Gastrocnemius medialis (tissue), 4 donors: ENCODE data around the gene KMT2B. TPM values are rescaled to one million over a fixed set of nuclear protein-coding genes. Genes with fewer than 3 reads are reported as not detected.
A peak's percentile ranks its signal among the peaks of the same experiment; 100 is the strongest.

Experiments used
- ATAC-seq, 2 donors: fragments of 150-250 bp; one replicate each; pipeline ENCODE4 v1.9.1; 2016
- DNase-seq, 2 donors: peaks; one replicate each; pipeline ENCODE4 v3.0.0-alpha.2; 2019
- H3K27ac ChIP-seq, 4 donors: fragments of 200-600 bp; sonication (generic); 1 replicate in 1 of 4; 2 replicates in 3 of 4; pipeline ENCODE4 v1.5.1; 2016 to 2018; ENCODE audit warnings: mild to moderate bottlenecking in 2 of 4, moderate library complexity in 1 of 4
- H3K27me3 ChIP-seq, 3 donors: fragments of 200-600 bp; sonication (generic) in 2 of 3; 1 replicate in 1 of 3; 2 replicates in 2 of 3; pipeline versions ENCODE4 v1.5.1 to v1.6.0; 2016 to 2019; ENCODE audit warnings: mild to moderate bottlenecking in 1 of 3, moderate library complexity in 1 of 3
- H3K36me3 ChIP-seq, 2 donors: fragments of 200-600 bp; sonication (generic) in 1 of 2; one replicate each; pipeline ENCODE4 v1.5.1; 2017 to 2018
- H3K4me1 ChIP-seq, 2 donors: fragments of 200-600 bp; sonication (generic) in 1 of 2; one replicate each; pipeline ENCODE4 v1.5.1; 2016 to 2017; ENCODE audit warnings: mild to moderate bottlenecking in 2 of 2
- H3K4me3 ChIP-seq, 4 donors: fragments of 200-600 bp; sonication (generic) in 3 of 4; 1 replicate in 1 of 4; 2 replicates in 3 of 4; pipeline ENCODE4 v1.5.1; 2016 to 2019; ENCODE audit warnings: mild to moderate bottlenecking in 2 of 4
- H3K9me3 ChIP-seq, 3 donors: fragments of 200-600 bp; sonication (generic) in 2 of 3; 1 replicate in 1 of 3; 2 replicates in 2 of 3; pipeline ENCODE4 v1.5.1; 2016 to 2019
- CTCF ChIP-seq, 5 experiments: fragments of 450-650 bp in 3 of 5; fragments of 200-600 bp in 2 of 5; sonication (generic) in 2 of 5; IDR thresholded peaks in 4 of 5; conservative IDR thresholded peaks in 1 of 5; 1 replicate in 4 of 5; 2 replicates in 1 of 5; pipeline ENCODE4 v1.5.1; 2016 to 2019; ENCODE audit warnings: antibody characterized with exemption in 5 of 5, mild to moderate bottlenecking in 3 of 5, moderate library complexity in 3 of 5
- POLR2A ChIP-seq, 2 donors: fragments of 450-650 bp; IDR thresholded peaks; one replicate each; pipeline ENCODE4 v1.6.1; 2017; ENCODE audit warnings: antibody characterized with exemption in 2 of 2, mild to moderate bottlenecking in 2 of 2, moderate library complexity in 2 of 2
- in situ Hi-C, 4 donors: fragments of 200-750 bp; cut with MboI; loops; one replicate each; pipeline versions ENCODE4 v1.15.0 to v1.8.0; 2017; ENCODE audit warnings: low sequenced_read_pairs in 4 of 4
- intact Hi-C: fragments of 100-400 bp; cut with DNase I; formaldehyde crosslinking; loops from one replicate; pipeline ENCODE4 v1.15.1; 2023; ENCODE audit warnings: low total_unique reads
- total RNA-seq, 4 donors: library from RNA; depleted of rRNA; stranded (reverse); fragments of >200 nt; gene quantifications; one replicate each; pipeline versions ENCODE4 v1.1.0 to v1.2.3, GENCODE V29; 2016

The KMT2B gene
- total RNA-seq, 4 donors from 2014 or later = 9.3 to 39.0 (median 16.8) TPM

- no peak overlapping the region for H3K27ac ChIP-seq
- peaks cover 0 to 94% of the 10 kb centered on the region in 2 donors for H3K36me3 ChIP-seq
- H3K9me3 ChIP-seq = no peaks in the 10 kb centered on the region
- in situ Hi-C loops = no loop called here
- no peak for ATAC-seq
- no peaks in the 10 kb centered on the region for H3K4me1 ChIP-seq
- no peak for DNase-seq
- intact Hi-C loops = no loop called here
- no peak for TF ChIP-seq POLR2A (IDR thresholded peaks at IDR 0.05)
- no peak for TF ChIP-seq CTCF (IDR thresholded peaks at IDR 0.05 in 4 of 5, conservative IDR thresholded peaks at IDR 0.05 in 1 of 5)
- no peaks in the 10 kb centered on the region for H3K27me3 ChIP-seq
- H3K4me3 ChIP-seq = no peak overlapping the region
Measured at GRCh38 chr19:35734273-35734672, 16.5 kb downstream of the KMT2B start.

- Histone ChIP-seq H3K36me3 (peaks cover 0 to 88% of the 10 kb centered on the region in 2 donors), H3K4me3 (no peak overlapping the region), H3K27me3 (no peaks in the 10 kb centered on the region), H3K9me3 (no peaks in the 10 kb centered on the region), H3K27ac (no peak overlapping the region), H3K4me1 (peaks cover 4 to 6% of the 10 kb centered on the region in 2 donors)
- in situ Hi-C loops = no loop called here
- no peak for ATAC-seq
- intact Hi-C loops = no loop called here
- no peak for DNase-seq
- no peak for TF ChIP-seq POLR2A (IDR thresholded peaks at IDR 0.05)
- no peak for TF ChIP-seq CTCF (IDR thresholded peaks at IDR 0.05 in 4 of 5, conservative IDR thresholded peaks at IDR 0.05 in 1 of 5)
Measured at GRCh38 chr19:35734889-35735288, 17.1 kb downstream of the KMT2B start.

- Histone ChIP-seq H3K4me1 (peaks cover 12 to 16% of the 10 kb centered on the region in 2 donors), H3K4me3 (no peak overlapping the region), H3K27me3 (no peaks in the 10 kb centered on the region), H3K36me3 (peaks cover 0 to 65% of the 10 kb centered on the region in 2 donors), H3K9me3 (no peaks in the 10 kb centered on the region), H3K27ac (no peak overlapping the region)
- TF ChIP-seq CTCF (IDR thresholded peaks at IDR 0.05 in 4 of 5, conservative IDR thresholded peaks at IDR 0.05 in 1 of 5) (no peak), POLR2A (IDR thresholded peaks at IDR 0.05) (no peak)
- intact Hi-C loops = no loop called here
- DNase-seq = no peak
- in situ Hi-C loops = no loop called here
- no peak for ATAC-seq
Measured at GRCh38 chr19:35736913-35737886, 19.4 kb downstream of the KMT2B start.

- in situ Hi-C loops (no loop called here), intact Hi-C loops (no loop called here)
- no peak for DNase-seq
- H3K9me3 ChIP-seq = no peaks in the 10 kb centered on the region
- no peak for ATAC-seq
- TF ChIP-seq POLR2A (IDR thresholded peaks at IDR 0.05) = no peak
- H3K27ac ChIP-seq = no peak overlapping the region
- H3K4me3 ChIP-seq = no peak overlapping the region
- H3K4me1 ChIP-seq = peaks cover 12 to 16% of the 10 kb centered on the region in 2 donors
- peaks cover 0 to 57% of the 10 kb centered on the region in 2 donors for H3K36me3 ChIP-seq
- no peaks in the 10 kb centered on the region for H3K27me3 ChIP-seq
Measured at GRCh38 chr19:35738021-35738886, 20.5 kb downstream of the KMT2B start.

- Histone ChIP-seq H3K27me3 (no peaks in the 10 kb centered on the region), H3K4me1 (peaks cover 13 to 17% of the 10 kb centered on the region in 2 donors), H3K4me3 (no peak overlapping the region), H3K36me3 (peaks cover 0 to 53% of the 10 kb centered on the region in 2 donors), H3K27ac (peak overlapping the region in 2 of 4 donors; percentile 14 to 86), H3K9me3 (no peaks in the 10 kb centered on the region)
- no peak for TF ChIP-seq CTCF (IDR thresholded peaks at IDR 0.05 in 4 of 5, conservative IDR thresholded peaks at IDR 0.05 in 1 of 5)
- no peak for TF ChIP-seq POLR2A (IDR thresholded peaks at IDR 0.05)
- in situ Hi-C loops (no loop called here), intact Hi-C loops (no loop called here)
- DNase-seq = no peak
- no peak for ATAC-seq
Measured at GRCh38 chr19:35738887-35739229, 21.1 kb downstream of the KMT2B start.
